ENCODE measurements around the gene BHLHA9.

The BHLHA9 gene

DNA sequence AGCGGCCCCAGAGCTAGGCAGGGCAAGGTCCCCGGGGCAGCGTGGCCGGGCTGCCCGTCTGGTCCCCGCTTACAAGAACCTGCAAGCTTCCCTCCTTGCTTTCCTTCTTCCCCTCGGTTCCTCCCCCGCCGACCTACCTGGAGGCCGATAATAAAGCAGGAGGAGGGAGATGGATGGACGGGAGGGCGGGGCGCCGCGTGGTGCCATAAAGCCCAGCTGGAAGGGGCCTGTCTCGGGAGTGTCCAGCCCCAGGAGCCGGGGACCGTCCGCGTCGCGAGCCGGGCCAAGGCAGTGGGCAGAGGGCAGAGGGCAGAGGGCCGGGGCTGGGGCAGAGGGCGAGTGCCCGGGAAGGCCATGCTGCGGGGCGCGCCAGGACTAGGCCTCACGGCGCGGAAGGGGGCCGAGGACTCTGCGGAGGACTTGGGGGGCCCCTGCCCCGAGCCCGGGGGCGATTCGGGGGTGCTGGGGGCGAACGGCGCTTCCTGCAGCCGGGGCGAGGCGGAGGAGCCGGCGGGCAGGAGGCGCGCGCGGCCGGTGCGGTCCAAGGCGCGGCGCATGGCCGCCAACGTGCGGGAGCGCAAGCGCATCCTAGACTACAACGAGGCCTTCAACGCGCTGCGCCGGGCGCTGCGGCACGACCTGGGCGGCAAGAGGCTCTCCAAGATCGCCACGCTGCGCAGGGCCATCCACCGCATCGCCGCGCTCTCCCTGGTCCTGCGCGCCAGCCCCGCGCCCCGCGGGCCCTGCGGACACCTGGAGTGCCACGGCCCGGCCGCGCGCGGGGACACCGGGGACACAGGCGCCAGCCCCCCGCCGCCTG is at the start of gene BHLHA9:
TSS of gene BHLHA9 (plus strand) at position 235 of the 820 bp plus-strand sequence. CDS start at position 355, 120 bp downstream.
- no peak for DNase-seq

DNA sequence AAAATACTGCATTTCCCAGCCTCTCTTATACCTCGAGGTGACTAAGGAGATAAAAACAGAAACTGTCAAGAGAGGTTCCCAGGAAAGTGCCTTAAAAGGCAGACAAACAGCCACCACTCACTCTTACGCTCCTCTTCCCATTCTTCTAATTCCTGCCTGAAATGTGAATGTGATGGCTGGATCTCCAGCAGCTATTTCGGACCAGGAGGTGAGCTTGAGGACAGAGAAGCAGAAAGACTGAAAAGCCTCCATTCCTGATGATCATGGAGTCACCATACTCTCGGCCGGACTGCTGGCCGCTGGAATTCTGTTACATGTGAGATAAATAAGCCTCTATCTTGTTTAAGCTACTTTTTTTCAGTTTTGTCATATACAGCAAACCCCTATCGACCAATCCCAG is 49.0 kb upstream of the BHLHA9 start:
- DNase-seq, result no peak

GRCh38 chr17:1222321-1222720 is 47.9 kb upstream of the BHLHA9 start:
- no peak for DNase-seq

GRCh38 chr17:1223662-1224061 is 46.6 kb upstream of the BHLHA9 start:
- DNase-seq, result no peak

DNA sequence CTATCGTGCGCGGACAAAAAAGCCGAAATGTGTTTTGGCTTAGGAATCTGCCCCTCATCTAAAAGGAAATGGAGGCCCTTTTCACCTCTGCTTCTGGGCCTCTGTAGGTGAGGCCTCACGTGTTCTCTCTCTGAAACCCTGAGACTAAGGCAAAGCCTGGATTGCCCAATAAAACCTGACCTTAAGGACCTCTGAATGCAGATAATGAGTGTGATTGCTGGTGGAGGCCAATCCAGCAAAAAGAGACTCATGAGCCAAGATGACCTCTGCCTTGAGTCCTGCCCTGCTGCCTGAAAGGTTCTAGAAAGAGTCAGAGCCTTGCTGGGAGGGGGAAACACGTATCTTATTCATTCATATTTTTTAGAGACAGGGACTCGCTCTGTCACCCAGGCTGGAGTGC is 45.9 kb upstream of the BHLHA9 start:
- DNase-seq, result no peak

GRCh38 chr17:1226308-1226707 is 43.9 kb upstream of the BHLHA9 start:
- DNase-seq, result no peak

DNA sequence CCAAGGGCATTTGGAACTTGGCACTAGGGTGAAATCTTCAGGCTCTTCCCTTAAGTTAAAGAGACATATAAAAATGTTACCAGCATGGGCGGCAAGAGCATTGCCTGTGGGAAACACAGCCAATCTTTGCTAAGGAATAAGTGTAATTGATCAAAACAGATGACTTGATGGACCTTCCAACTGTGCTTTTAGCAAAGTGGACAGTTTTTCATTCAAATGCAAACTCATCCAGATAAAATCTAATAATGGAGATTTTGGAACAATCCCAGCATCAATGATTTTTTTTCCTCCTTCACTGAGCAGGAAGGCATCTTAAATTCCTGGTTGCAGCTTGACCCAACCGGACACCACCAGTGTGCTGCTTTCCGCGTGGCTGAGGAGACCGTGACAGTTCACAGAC is 42.9 kb upstream of the BHLHA9 start:
- no peak for DNase-seq

DNA sequence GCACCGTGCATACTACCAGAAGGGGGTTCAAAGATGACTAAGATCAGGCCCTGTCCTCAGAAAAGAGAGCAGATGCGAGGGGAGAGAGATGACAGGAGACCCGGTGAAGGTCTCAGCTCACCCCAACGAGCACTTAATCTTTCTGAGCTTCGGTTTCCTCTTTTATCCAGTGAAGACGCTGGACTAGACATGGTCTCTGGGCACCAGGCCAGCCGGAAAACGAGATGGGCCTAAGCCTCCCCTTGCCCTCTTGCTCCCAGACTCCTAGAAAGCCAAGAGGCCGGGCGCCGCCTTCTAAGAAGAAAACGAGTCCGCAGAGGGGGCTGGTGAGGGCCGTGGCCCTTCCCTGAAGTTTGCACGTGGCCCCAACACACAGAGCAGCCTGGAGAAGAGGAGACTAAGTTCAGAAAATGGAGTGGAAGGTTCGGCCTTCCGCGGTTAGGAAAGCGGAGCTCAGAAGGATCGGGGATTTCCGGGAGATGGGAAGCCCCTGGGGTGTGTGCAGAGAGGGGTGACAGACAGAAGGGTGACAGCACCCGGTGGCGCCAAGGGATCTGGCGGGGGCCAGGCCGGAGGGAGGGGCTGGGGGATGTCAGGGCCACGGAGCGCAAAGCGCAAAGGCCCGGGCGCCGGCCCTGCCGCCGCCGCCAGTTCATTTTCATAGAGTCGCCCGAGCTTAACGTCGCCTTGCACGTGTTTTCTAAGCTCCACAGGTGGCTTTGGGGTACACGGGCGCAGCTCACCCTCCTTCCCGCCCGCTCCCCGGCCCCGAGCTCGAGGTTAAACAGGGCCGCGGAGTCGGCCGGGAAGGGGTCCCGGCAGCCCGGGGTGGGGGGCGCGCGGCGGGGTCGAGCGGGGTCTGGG is 42.1 kb upstream of the BHLHA9 start:
- peak; percentile 38 for DNase-seq

DNA sequence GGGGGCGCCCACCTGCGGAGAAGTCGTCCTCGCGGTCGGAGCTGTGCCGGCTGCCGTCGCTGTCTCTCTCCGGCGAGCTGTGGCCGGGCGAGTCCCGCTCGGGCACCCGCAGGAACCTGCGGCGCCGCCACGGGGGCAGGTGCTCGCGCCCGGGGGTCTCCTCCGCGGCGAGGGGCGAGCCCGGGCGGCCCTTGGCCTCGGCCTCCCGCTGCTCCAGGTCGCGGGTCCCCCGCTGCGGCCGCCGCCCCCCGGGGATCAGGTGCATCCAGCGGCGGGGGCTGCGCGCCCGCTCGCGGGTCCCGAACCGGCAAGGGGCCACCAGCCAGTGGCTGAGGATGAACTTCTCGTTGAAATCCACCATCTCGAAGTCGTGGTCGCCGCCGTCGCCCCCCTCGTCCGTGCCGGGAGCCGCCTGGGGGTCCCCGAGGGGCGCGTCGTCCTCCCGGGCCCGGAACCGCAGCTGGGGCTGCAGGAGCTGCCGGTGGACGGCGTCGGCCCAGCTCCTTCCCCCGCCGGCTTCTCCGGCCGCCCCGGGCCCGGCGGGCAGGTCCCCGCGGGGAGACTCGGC is 41.4 kb upstream of the BHLHA9 start:
- DNase-seq, result peak; percentile 17

GRCh38 chr17:1229349-1229899 is 40.8 kb upstream of the BHLHA9 start:
- peak; percentile 45 for DNase-seq

- DNase-seq, result no peak
Measured at GRCh38 chr17:1229900-1230501, 40.2 kb upstream of the BHLHA9 start.

DNA sequence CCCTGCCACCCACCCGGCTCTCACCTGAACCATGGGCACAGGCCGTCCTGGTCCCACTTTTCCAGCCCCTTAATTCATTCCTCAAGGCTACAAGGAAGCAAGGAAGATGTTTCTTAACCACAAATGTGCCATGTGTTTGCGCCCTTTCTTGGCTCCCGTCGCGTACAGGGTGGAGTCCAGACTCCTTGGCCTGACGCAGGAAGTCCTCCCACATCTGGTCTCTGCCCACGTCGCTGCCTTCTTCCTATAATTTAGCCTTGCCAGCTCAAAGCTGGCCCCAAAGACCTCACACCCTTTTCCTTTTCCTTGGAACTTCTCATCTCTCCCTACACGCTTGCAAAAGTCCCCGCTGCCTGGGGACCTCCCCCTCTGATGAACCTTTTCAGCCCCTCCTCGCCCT is 38.8 kb upstream of the BHLHA9 start:
- DNase-seq, result no peak

DNA sequence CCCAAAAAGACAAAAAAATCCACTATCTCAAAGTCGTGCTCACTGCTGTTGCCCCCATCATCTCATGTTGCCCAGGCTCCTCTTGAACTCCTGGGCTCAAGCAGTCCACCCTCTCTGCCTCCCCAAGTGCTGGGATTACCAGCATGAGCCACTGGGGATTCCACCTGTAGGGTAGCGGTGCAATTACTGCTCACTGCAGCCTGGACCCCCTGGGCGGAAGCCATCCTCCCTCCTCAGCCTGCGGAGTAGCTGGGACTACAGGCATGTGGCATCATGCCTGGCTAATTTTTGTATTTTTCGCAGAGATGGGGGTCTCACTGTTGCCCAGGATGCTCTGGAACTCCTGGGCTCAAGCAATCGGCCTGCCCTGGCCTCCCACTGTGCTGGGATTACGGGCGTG is 37.9 kb upstream of the BHLHA9 start:
- no peak for DNase-seq

DNA sequence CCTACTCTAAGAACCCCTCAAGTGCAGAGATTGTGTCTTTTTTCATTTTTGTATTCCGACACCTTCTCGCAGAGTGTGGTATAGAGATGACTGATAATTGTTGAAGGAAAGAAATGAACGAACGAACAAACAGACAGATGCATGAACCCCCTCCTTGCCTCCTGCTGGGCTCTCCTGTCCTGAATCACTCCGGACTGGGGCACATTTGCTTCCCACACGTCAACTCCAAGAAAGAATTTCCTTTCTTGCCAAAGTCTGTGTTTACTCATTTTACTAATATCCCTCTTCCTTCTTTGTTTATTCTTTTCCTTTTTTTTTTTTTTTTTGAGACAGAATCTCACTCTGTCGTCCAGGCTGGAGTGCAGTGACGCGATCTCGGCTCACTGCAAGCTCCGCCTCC is 37.5 kb upstream of the BHLHA9 start:
- DNase-seq, result no peak

DNA sequence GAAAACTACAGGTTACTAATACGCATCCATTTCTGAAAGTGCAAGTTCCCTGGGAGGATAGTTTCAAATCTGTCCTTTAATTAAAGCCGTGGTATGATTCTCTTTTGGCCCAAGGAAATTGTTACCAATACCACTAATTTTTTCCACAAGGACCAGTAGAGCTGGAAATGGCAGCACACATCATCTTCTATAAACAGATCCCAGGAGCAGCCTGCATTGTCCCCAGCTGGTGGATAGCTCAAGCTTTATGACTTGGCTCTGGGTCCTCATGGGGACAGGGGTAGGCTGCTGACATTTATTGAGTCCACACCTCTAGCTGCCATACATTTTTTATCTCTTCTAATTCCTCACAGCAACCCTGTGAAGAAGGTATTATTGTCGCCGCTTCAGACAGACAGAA is 35.8 kb upstream of the BHLHA9 start:
- no peak for DNase-seq

DNA sequence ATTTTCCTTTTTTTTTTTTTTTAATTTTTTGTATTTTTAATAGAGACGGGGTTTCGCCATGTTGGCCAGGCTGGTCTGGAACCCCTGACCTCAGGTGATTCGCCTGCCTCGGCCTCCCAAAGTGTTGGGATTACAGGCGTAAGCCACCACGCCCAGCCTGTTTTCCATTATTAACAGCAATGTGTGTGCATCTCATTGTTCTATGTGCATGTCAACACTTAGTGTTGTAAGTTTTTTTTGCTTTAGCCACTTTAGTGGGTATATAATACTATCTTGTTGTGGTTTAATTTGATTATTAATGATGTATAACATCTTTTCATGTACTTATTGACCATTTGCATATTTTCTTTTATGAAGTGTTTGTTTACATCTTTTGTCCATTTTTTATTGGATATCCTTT is 32.8 kb upstream of the BHLHA9 start:
- no peak for DNase-seq

- no peak for DNase-seq
Measured at GRCh38 chr17:1239210-1239609, 31.0 kb upstream of the BHLHA9 start.

- DNase-seq, result peak; percentile 20
Measured at GRCh38 chr17:1240426-1240825, 29.8 kb upstream of the BHLHA9 start.

GRCh38 chr17:1241929-1242328 is 28.3 kb upstream of the BHLHA9 start:
- no peak for DNase-seq

DNA sequence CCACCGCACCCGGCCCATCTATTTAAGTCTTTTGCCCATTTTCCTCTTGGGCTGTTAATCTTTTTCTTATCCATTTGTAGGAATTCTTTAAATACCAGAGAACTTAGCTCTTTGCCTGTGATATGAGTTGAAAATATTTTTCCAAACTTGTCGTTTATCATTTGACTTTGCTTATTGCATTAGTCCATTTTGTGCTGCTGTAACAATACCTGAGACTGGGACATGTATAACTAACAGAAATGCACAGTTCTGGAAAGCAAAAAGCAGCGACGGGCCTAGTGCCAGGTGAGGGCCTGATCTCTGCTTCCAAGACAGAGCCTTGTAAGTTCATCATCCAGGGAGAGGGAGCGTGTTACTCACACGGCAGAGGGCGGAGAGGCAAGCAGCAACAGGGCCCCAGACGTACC is 25.6 kb upstream of the BHLHA9 start:
- DNase-seq, result no peak

GRCh38 chr17:1251866-1252608 is 18.2 kb upstream of the BHLHA9 start:
- DNase-seq, result no peak

- no peak for DNase-seq
Measured at GRCh38 chr17:1255041-1255440, 15.2 kb upstream of the BHLHA9 start.

All from activated CD8-positive, alpha-beta memory T cell treated with anti-CD3 and anti-CD28 coated beads, Interleukin-2, amount 50 U/mL, for 4 hours (primary cell).